Measurements from ENCODE around the gene RSF1.

DNA sequence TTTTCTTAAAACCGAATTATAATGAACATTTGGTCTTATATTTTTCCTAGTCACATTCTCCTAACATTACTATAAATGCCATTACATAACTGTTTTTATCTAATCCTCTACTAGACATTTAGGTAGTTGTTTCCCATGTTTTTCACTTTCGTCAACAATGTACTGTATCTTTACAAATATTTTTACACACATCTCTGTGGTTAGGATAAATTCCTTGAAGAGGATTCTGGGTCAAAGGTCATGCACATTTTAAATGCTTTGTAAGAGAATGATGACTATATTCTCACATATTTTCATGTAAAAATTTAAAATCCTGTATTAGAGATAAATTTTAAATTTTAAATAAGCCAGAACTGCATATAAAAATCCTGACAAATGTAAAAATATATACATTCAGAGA, 121.6 kb downstream of the RSF1 start:
- TF ChIP-seq POLR2A (IDR thresholded peaks at IDR 0.05): no peak
- TF ChIP-seq, protein P1, sequence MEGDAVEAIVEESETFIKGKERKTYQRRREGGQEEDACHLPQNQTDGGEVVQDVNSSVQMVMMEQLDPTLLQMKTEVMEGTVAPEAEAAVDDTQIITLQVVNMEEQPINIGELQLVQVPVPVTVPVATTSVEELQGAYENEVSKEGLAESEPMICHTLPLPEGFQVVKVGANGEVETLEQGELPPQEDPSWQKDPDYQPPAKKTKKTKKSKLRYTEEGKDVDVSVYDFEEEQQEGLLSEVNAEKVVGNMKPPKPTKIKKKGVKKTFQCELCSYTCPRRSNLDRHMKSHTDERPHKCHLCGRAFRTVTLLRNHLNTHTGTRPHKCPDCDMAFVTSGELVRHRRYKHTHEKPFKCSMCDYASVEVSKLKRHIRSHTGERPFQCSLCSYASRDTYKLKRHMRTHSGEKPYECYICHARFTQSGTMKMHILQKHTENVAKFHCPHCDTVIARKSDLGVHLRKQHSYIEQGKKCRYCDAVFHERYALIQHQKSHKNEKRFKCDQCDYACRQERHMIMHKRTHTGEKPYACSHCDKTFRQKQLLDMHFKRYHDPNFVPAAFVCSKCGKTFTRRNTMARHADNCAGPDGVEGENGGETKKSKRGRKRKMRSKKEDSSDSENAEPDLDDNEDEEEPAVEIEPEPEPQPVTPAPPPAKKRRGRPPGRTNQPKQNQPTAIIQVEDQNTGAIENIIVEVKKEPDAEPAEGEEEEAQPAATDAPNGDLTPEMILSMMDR (IDR thresholded peaks at IDR 0.05): no peak
